Stomach (tissue), 9 donors: ENCODE data around the gene PKP1. TPM values are rescaled to one million over a fixed set of nuclear protein-coding genes. Genes with fewer than 3 reads are reported as not detected.

Experiments used
- DNase-seq, 2 donors: peaks; one replicate each; pipeline versions ENCODE4 v3.0.0 to v3.0.0-alpha.2; 2013 to 2019
- H3K27ac ChIP-seq, 5 donors: fragments of 200-600 bp in 4 of 5; sonication (generic) in 4 of 5; one replicate each; pipeline ENCODE4 v1.5.1; 2013 to 2019; ENCODE audit warnings: mild to moderate bottlenecking in 1 of 5, moderate library complexity in 1 of 5
- H3K27me3 ChIP-seq, 3 donors: fragments of 200-600 bp; sonication (generic); one replicate each; pipeline ENCODE4 v1.5.1; 2017 to 2019; ENCODE audit warnings: mixed run types in 1 of 3
- H3K36me3 ChIP-seq, 4 donors: fragments of 200-600 bp; sonication (generic); 1 replicate in 3 of 4; 2 replicates in 1 of 4; pipeline ENCODE4 v1.5.1; 2016 to 2019
- H3K4me1 ChIP-seq, 4 donors: fragments of 200-600 bp; sonication (generic); one replicate each; pipeline ENCODE4 v1.5.1; 2016 to 2019
- H3K4me3 ChIP-seq, 4 donors: fragments of 200-600 bp; sonication (generic) in 3 of 4; one replicate each; pipeline ENCODE4 v1.5.1; 2016 to 2019; ENCODE audit warnings: mild to moderate bottlenecking in 1 of 4
- H3K9me3 ChIP-seq, 4 donors: fragments of 200-600 bp; sonication (generic); one replicate each; pipeline ENCODE4 v1.5.1; 2016 to 2019
- EP300 ChIP-seq: sonication (generic); formaldehyde crosslinking; IDR thresholded peaks from one replicate; pipeline ENCODE4 v1.6.1; 2017; ENCODE audit warnings: antibody characterized with exemption
- POLR2A ChIP-seq, 4 donors: fragments of 450-650 bp; IDR thresholded peaks; one replicate each; pipeline ENCODE4 v1.6.1; 2016; ENCODE audit warnings: antibody characterized with exemption in 4 of 4, control low read depth in 2 of 4, mild to moderate bottlenecking in 1 of 4, moderate library complexity in 1 of 4
- POLR2AphosphoS5 ChIP-seq, 3 donors: sonication (generic); formaldehyde crosslinking; IDR thresholded peaks; one replicate each; pipeline ENCODE4 v1.6.1; 2016; ENCODE audit warnings: antibody characterized with exemption in 3 of 3
- WGBS, 5 donors: extraction: QIAGEN DNeasy Blood & Tissue Kit in 3 of 5; methylation state at CpG; one replicate each; pipeline versions ENCODE4 v1.1.5 to v1.1.7; 2013 to 2018; 5-methylcytosine and 5-hydroxymethylcytosine counted together
- intact Hi-C: fragments of 100-400 bp; cut with DNase I; formaldehyde crosslinking; loops from one replicate; pipeline ENCODE4 v1.15.1; 2023; ENCODE audit warnings: low total_unique reads
- polyA plus RNA-seq, 3 donors: library from polyadenylated mRNA; stranded (reverse); fragments of 200-250 nt; gene quantifications; one replicate each; pipeline ENCODE4 v1.2.3, GENCODE V29; 2013
- total RNA-seq, 5 donors: library from RNA; depleted of rRNA; stranded (reverse); fragments of >200 nt; gene quantifications; one replicate each; pipeline versions ENCODE4 v1.1.0 to v1.2.3, GENCODE V29; 2014 to 2016
- TF ChIP-seq, protein P1 (sequence below), 7 experiments: fragments of 450-650 bp in 4 of 7; fragments of 200-600 bp in 3 of 7; sonication (generic) in 3 of 7; IDR thresholded peaks; one replicate each; pipeline ENCODE4 v1.5.1; 2016 to 2019; ENCODE audit warnings: antibody characterized with exemption in 7 of 7, control low read depth in 2 of 7, mild to moderate bottlenecking in 1 of 7
- donor health status: healthy with polysubstance abuse.
- donor health status: Bipolar disorder and iron deficiency.
- donor health status: healthy.

The PKP1 gene
- total and polyA plus RNA-seq, 8 donors = under 0.01 to 42.2 (median 0.40) TPM; not detected in 2

DNA sequence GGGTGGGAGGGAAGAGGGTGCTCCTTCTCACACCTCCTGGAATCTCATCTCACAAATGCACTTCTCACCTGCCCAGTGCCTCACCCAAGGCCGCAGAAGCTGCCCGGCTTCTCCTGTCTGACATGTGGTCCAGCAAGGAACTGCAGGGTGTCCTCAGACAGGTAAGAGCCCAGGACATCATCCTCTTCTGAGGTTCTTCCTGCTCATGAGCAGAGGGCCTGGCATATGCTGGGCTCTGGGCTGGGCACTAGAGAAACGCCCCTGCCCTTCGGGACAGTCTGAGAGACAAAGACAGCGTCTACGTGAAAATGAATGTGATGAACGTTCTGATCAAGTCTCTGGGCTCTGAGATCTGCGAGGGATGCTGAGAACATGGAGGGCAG lies 42.4 kb downstream of the PKP1 start:
- Histone ChIP-seq H3K4me1 (peaks cover 0 to 8% (median 0%) of the 10 kb centered on the region in 4 donors), H3K4me3 (no peak overlapping the region), H3K36me3 (no peaks in the 10 kb centered on the region), H3K27me3 (peaks cover 0 to 6% (median 0%) of the 10 kb centered on the region in 3 donors), H3K9me3 (no peaks in the 10 kb centered on the region), H3K27ac (no peak overlapping the region)
- 83 to 94% (median 92%) methylated on average over 8 of the region's 8 CpGs for WGBS, 5 donors
- intact Hi-C loops = no loop called here
- no peak for DNase-seq
- no peak for TF ChIP-seq POLR2A (IDR thresholded peaks at IDR 0.05)
- TF ChIP-seq, protein P1, sequence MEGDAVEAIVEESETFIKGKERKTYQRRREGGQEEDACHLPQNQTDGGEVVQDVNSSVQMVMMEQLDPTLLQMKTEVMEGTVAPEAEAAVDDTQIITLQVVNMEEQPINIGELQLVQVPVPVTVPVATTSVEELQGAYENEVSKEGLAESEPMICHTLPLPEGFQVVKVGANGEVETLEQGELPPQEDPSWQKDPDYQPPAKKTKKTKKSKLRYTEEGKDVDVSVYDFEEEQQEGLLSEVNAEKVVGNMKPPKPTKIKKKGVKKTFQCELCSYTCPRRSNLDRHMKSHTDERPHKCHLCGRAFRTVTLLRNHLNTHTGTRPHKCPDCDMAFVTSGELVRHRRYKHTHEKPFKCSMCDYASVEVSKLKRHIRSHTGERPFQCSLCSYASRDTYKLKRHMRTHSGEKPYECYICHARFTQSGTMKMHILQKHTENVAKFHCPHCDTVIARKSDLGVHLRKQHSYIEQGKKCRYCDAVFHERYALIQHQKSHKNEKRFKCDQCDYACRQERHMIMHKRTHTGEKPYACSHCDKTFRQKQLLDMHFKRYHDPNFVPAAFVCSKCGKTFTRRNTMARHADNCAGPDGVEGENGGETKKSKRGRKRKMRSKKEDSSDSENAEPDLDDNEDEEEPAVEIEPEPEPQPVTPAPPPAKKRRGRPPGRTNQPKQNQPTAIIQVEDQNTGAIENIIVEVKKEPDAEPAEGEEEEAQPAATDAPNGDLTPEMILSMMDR (IDR thresholded peaks at IDR 0.05) = no peak
- TF ChIP-seq POLR2AphosphoS5 (IDR thresholded peaks at IDR 0.05) = no peak
- no peak for TF ChIP-seq EP300

DNA sequence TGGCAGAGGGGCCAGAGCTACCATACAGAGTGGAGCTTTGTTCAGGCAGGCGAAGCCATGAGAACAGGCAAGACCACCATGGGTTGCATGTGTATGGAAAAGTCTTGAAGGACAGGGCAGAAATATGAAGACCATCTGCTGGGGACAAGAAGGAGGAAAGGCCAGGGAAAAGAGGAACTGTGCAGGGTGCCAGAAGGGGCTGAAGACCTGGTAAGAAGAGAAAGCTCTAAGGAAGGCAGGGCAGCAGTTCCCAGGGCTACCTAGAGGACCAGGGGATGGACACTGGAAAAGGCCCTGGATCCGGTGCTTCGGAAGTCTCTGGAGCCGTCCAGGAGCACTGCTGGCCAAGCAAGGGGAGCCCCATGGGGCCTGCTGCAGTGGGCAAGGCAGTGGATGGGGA lies 43.4 kb downstream of the PKP1 start:
- Histone ChIP-seq H3K9me3 (no peaks in the 10 kb centered on the region), H3K4me3 (no peak overlapping the region), H3K4me1 (peaks cover 0 to 8% (median 0%) of the 10 kb centered on the region in 4 donors), H3K36me3 (no peaks in the 10 kb centered on the region), H3K27me3 (peaks cover 0 to 6% (median 0%) of the 10 kb centered on the region in 3 donors), H3K27ac (no peak overlapping the region)
- no peak for DNase-seq
- 64 to 88% (median 81%) methylated on average over 4 of the region's 4 CpGs for WGBS, 5 donors
- intact Hi-C loops = no loop called here
- TF ChIP-seq, protein P1 (IDR thresholded peaks at IDR 0.05) = no peak
- TF ChIP-seq POLR2AphosphoS5 (IDR thresholded peaks at IDR 0.05) (no peak), POLR2A (IDR thresholded peaks at IDR 0.05) (no peak), EP300 (no peak)

DNA sequence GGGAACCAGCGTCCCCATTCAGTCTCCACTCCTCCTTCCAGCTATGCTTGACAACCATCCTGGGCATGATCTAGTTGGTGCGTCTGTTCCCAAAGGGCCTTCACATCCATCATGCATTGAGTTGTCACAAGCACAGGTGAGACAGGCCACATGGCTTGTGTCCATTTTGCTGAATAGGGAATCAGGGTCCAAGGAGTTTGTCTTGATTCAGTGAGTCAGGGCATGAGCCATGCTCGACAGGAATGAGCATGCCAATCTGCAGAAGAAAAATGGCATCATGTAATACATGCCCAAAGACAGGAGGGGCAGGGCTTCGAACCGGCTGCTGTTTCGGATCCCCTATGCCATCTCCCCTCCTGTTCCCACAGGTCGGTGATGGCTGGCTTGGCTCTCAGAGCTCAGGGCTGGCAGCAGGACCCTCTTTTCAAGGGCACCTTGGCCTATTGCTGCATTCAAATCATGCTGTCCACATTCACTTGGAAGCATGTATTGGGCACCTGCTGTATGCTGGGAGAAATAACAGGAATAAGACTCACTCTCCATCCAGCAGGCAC lies 44.5 kb downstream of the PKP1 start:
- no peak for TF ChIP-seq POLR2A (IDR thresholded peaks at IDR 0.05)
- no peak for TF ChIP-seq EP300
- TF ChIP-seq, protein P1 (IDR thresholded peaks at IDR 0.05) = no peak
- no peak for TF ChIP-seq POLR2AphosphoS5 (IDR thresholded peaks at IDR 0.05)
- no peak overlapping the region for H3K4me3 ChIP-seq
- no peak overlapping the region for H3K27ac ChIP-seq
- peaks cover 0 to 13% (median 0%) of the 10 kb centered on the region in 3 donors for H3K27me3 ChIP-seq
- intact Hi-C loops = no loop called here
- H3K9me3 ChIP-seq = no peaks in the 10 kb centered on the region
- WGBS, 5 donors = 86 to 94% (median 93%) methylated on average over 6 to 7 of the region's 7 CpGs
- H3K36me3 ChIP-seq = no peaks in the 10 kb centered on the region
- H3K4me1 ChIP-seq = peaks cover 0 to 8% (median 0%) of the 10 kb centered on the region in 4 donors
- no peak for DNase-seq

GRCh38 chr1:201328576-201328975 lies 45.3 kb downstream of the PKP1 start:
- WGBS, 5 donors = 51 to 71% (median 63%) methylated on average over 4 of the region's 4 CpGs
- no peaks in the 10 kb centered on the region for H3K36me3 ChIP-seq
- H3K27me3 ChIP-seq = peaks cover 0 to 7% (median 0%) of the 10 kb centered on the region in 3 donors
- peaks cover 0 to 8% (median 0%) of the 10 kb centered on the region in 4 donors for H3K4me1 ChIP-seq
- DNase-seq = no peak
- no peak overlapping the region for H3K27ac ChIP-seq
- no peak for TF ChIP-seq EP300
- no peaks in the 10 kb centered on the region for H3K9me3 ChIP-seq
- H3K4me3 ChIP-seq = no peak overlapping the region
- intact Hi-C loops = no loop called here

GRCh38 chr1:201329286-201329685 lies 46.0 kb downstream of the PKP1 start:
- no peaks in the 10 kb centered on the region for H3K9me3 ChIP-seq
- H3K36me3 ChIP-seq = no peaks in the 10 kb centered on the region
- 45 to 89% (median 73%) methylated on average over 2 of the region's 2 CpGs for WGBS, 5 donors
- H3K4me1 ChIP-seq = peaks cover 0 to 8% (median 0%) of the 10 kb centered on the region in 4 donors
- no peak overlapping the region for H3K27ac ChIP-seq
- H3K27me3 ChIP-seq = peaks cover 0 to 7% (median 0%) of the 10 kb centered on the region in 3 donors
- TF ChIP-seq POLR2AphosphoS5 (IDR thresholded peaks at IDR 0.05) = no peak
- TF ChIP-seq, protein P1 (IDR thresholded peaks at IDR 0.05) = no peak
- TF ChIP-seq EP300 = no peak
- no peak for TF ChIP-seq POLR2A (IDR thresholded peaks at IDR 0.05)
- intact Hi-C loops = no loop called here
- peak in 1 of 2 donors; percentile 19 for DNase-seq
- no peak overlapping the region for H3K4me3 ChIP-seq
